Measurements from ENCODE around the gene ADAMTS7. TPM values are rescaled to one million over a fixed set of nuclear protein-coding genes. Genes with fewer than 3 reads are reported as not detected.
"Not testable (repeated sequence)": the region's sequence is repeated elsewhere in the genome, so short reads cannot be mapped to it uniquely, and the experiment has no call there.

ADAMTS7 gene
- total and polyA plus RNA-seq, 2 of the 4 experiments (the other 2 are of a cell fraction): 1.4 to 12.6 TPM

- intact Hi-C loops (cut with micrococcal nuclease); H3K4ac ChIP-seq (ENCODE audit: low read depth, low read length); dilution Hi-C loops (cut with HindIII; ENCODE audit: low sequenced_read_pairs, unreplicated experiment); H3K79me1 ChIP-seq (ENCODE audit: low read depth in 1 of 2, low read length in 2 of 2); H2BK5ac ChIP-seq (ENCODE audit: low read depth, low read length, poor library complexity, severe bottlenecking); ATAC-seq (ENCODE audit: low read depth); H4K20me1 ChIP-seq (ENCODE audit: insufficient read depth, low read length); in situ Hi-C loops (cut with MboI; ENCODE audit: low sequenced_read_pairs); H3K36me3 ChIP-seq (ENCODE audit: control insufficient read depth, insufficient read depth, low read length); H4K5ac ChIP-seq (ENCODE audit: low read depth, low read length); H2AK9ac ChIP-seq (replicated peaks; ENCODE audit: low read depth, low read length, poor library complexity); H3K9me1 ChIP-seq (ENCODE audit: insufficient read depth, low read length); H4K8ac ChIP-seq (ENCODE audit: low read depth in 2 of 2, low read length in 2 of 2); H2AFZ ChIP-seq (replicated peaks; ENCODE audit: low read length, poor library complexity); H3K23ac ChIP-seq (ENCODE audit: low read depth, low read length); H3K56ac ChIP-seq (ENCODE audit: extremely low read depth, insufficient read depth, low read length); H3K9ac ChIP-seq (ENCODE audit: low read depth, low read length); H2BK120ac ChIP-seq (ENCODE audit: low read depth, low read length); H3K9me3 ChIP-seq (ENCODE audit: control insufficient read depth, insufficient read depth, low read length); H2BK15ac ChIP-seq (ENCODE audit: low read depth, low read length); H3K14ac ChIP-seq (replicated peaks; ENCODE audit: low read depth, low read length); H3K18ac ChIP-seq (ENCODE audit: low read depth, low read length); BruUV-seq (replicated peaks); H3K4me1 ChIP-seq (ENCODE audit: control insufficient read depth, insufficient read depth, low read length); H3K27ac ChIP-seq (ENCODE audit: insufficient read depth, low read length); H2AK5ac ChIP-seq (ENCODE audit: low read depth, low read length); CTCF ChIA-PET; H2BK20ac ChIP-seq (ENCODE audit: low read depth, low read length); POLR2A ChIA-PET (ENCODE audit: unreplicated experiment); DNase-seq; H3K4me3 ChIP-seq (ENCODE audit: insufficient read depth, low read depth, low read length); H3K27me3 ChIP-seq (ENCODE audit: control insufficient read depth, insufficient read depth, low read length); H4K91ac ChIP-seq (ENCODE audit: insufficient read depth, low read depth, low read length); H3K4me2 ChIP-seq (ENCODE audit: low read depth, low read length): not testable (repeated sequence)
- WGBS, 2 experiments (ENCODE audit: extremely low coverage in 2 of 2, insufficient read length in 1 of 2): 85% methylated on average over 7 of the region's 15 CpGs; no CpG with 5 or more reads in 1 of the 2 experiments
Measured at GRCh38 chr15:78847387-78847906, 36.2 kb upstream of the ADAMTS7 start.

- BruUV-seq (replicated peaks); DNase-seq; H2AK5ac ChIP-seq (ENCODE audit: low read depth, low read length); intact Hi-C loops (cut with micrococcal nuclease); H4K8ac ChIP-seq (ENCODE audit: low read depth in 2 of 2, low read length in 2 of 2); H3K27me3 ChIP-seq (ENCODE audit: control insufficient read depth, insufficient read depth, low read length); H3K9me1 ChIP-seq (ENCODE audit: insufficient read depth, low read length); in situ Hi-C loops (cut with MboI; ENCODE audit: low sequenced_read_pairs); H4K20me1 ChIP-seq (ENCODE audit: insufficient read depth, low read length); H4K5ac ChIP-seq (ENCODE audit: low read depth, low read length); H3K79me1 ChIP-seq (ENCODE audit: low read depth in 1 of 2, low read length in 2 of 2); CTCF ChIA-PET; H3K9me3 ChIP-seq (ENCODE audit: control insufficient read depth, insufficient read depth, low read length); H3K56ac ChIP-seq (ENCODE audit: extremely low read depth, insufficient read depth, low read length); H3K23ac ChIP-seq (ENCODE audit: low read depth, low read length); dilution Hi-C loops (cut with HindIII; ENCODE audit: low sequenced_read_pairs, unreplicated experiment); H2BK15ac ChIP-seq (ENCODE audit: low read depth, low read length); H3K27ac ChIP-seq (ENCODE audit: insufficient read depth, low read length); H2BK5ac ChIP-seq (ENCODE audit: low read depth, low read length, poor library complexity, severe bottlenecking); H2BK20ac ChIP-seq (ENCODE audit: low read depth, low read length); H2AFZ ChIP-seq (replicated peaks; ENCODE audit: low read length, poor library complexity); H4K91ac ChIP-seq (ENCODE audit: insufficient read depth, low read depth, low read length); H2AK9ac ChIP-seq (replicated peaks; ENCODE audit: low read depth, low read length, poor library complexity); H3K4me3 ChIP-seq (ENCODE audit: insufficient read depth, low read depth, low read length); H3K4ac ChIP-seq (ENCODE audit: low read depth, low read length); H2BK120ac ChIP-seq (ENCODE audit: low read depth, low read length); H3K18ac ChIP-seq (ENCODE audit: low read depth, low read length); H3K14ac ChIP-seq (replicated peaks; ENCODE audit: low read depth, low read length); POLR2A ChIA-PET (ENCODE audit: unreplicated experiment); ATAC-seq (ENCODE audit: low read depth); H3K4me2 ChIP-seq (ENCODE audit: low read depth, low read length); H3K36me3 ChIP-seq (ENCODE audit: control insufficient read depth, insufficient read depth, low read length); H3K9ac ChIP-seq (ENCODE audit: low read depth, low read length): not testable (repeated sequence)
- WGBS, 2 experiments (ENCODE audit: extremely low coverage in 2 of 2, insufficient read length in 1 of 2): no CpG with 5 or more reads among the region's 27 CpGs
- peaks cover 12% of the 10 kb centered on the region for H3K4me1 ChIP-seq (ENCODE audit: control insufficient read depth, insufficient read depth, low read length)
Measured at GRCh38 chr15:78846906-78847305, 35.6 kb upstream of the ADAMTS7 start.

Measured in IMR-90 (cell line).